ENCODE results near the gene ZPLD1. TPM values are rescaled to one million over a fixed set of nuclear protein-coding genes. Genes with fewer than 3 reads are reported as not detected.

Gene ZPLD1
- total RNA-seq = under 1 TPM in 1 of 2 donors, not detected in 1; 0.28 TPM

DNA sequence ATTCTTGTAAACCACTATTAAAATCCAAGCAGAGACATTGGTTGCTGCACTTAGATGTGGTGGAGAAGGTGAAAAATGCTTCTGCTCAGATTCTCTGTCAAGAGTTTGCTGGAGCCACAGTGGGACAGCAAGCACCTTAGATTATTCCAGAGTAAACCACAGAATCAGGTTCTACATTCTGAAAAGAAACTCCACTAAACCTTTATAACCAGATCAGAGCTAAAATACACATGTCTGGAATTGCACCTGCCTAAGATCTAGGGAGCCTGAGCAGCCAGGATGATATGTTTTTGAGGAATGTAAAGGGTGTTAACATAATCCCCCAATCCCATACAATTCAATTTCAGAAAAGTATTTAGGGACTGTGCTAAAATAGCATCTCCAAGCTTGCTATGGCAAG, at the start of gene ZPLD1:
Gene ZPLD1 (plus strand): TSS at position 301 of the 400 bp plus-strand sequence. CDS start 3,473 bp downstream, outside the sequence.
- H3K9me3 ChIP-seq = no peaks in the 10 kb centered on the region
- intact Hi-C loops (cut with DNase I) = no loop called here
- H3K4me3 ChIP-seq = no peak within 1 kb of the TSS
- H3K27ac ChIP-seq = no peak within 1 kb of the TSS
- TF ChIP-seq POLR2AphosphoS5 (IDR thresholded peaks at IDR 0.05) = no peak
- TF ChIP-seq, protein P1, sequence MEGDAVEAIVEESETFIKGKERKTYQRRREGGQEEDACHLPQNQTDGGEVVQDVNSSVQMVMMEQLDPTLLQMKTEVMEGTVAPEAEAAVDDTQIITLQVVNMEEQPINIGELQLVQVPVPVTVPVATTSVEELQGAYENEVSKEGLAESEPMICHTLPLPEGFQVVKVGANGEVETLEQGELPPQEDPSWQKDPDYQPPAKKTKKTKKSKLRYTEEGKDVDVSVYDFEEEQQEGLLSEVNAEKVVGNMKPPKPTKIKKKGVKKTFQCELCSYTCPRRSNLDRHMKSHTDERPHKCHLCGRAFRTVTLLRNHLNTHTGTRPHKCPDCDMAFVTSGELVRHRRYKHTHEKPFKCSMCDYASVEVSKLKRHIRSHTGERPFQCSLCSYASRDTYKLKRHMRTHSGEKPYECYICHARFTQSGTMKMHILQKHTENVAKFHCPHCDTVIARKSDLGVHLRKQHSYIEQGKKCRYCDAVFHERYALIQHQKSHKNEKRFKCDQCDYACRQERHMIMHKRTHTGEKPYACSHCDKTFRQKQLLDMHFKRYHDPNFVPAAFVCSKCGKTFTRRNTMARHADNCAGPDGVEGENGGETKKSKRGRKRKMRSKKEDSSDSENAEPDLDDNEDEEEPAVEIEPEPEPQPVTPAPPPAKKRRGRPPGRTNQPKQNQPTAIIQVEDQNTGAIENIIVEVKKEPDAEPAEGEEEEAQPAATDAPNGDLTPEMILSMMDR (IDR thresholded peaks at IDR 0.05) = no peak
- TF ChIP-seq POLR2A (IDR thresholded peaks at IDR 0.05) = no peak
- no peaks in the 10 kb centered on the region for H3K4me1 ChIP-seq (replicated peaks)
- H3K36me3 ChIP-seq = no peaks in the 10 kb centered on the region
- DNase-seq (ENCODE audit: low spot score) = no peak
- H3K27me3 ChIP-seq (replicated peaks; ENCODE audit: insufficient read depth) = no peaks in the 10 kb centered on the region

DNA sequence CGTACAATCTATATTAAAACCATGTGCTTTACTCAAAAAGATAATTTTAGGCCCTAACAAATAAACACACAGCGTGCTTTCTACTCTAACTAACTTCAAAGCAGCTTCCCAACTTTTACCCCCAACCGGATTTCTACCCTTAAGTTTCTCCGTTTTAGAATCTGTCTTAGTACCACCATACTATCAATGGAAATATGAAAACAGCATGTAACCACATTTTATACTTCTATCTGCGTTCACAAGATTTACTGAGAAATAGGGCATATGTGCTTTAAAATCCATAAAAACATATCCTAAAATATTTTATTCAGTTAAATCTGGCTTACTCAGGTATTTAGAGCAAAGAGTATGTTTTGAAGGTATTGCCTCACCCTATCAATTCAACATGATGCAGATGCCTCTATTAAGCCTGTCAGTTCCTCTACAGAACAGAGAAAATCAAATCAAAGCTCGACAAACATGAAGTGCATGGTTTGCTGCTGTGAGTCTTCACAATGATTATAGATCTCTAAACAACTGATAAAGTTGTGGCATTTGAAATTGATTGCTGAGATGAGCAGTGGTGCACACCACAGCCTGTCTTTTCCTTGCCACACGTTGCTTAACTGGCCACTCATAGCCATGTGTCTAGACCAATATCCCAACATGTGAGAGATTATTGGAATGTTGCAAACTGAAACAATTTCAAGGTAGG, 44.5 kb upstream of the ZPLD1 start:
- Histone ChIP-seq H3K4me3 (no peak overlapping the region), H3K9me3 (no peaks in the 10 kb centered on the region), H3K27me3 (replicated peaks; ENCODE audit: insufficient read depth) (no peaks in the 10 kb centered on the region), H3K4me1 (replicated peaks) (no peaks in the 10 kb centered on the region), H3K27ac (no peak overlapping the region), H3K36me3 (no peaks in the 10 kb centered on the region)
- TF ChIP-seq, protein P1 (IDR thresholded peaks at IDR 0.05) = no peak
- TF ChIP-seq POLR2AphosphoS5 (IDR thresholded peaks at IDR 0.05) (no peak), POLR2A (IDR thresholded peaks at IDR 0.05) (no peak)
- DNase-seq (ENCODE audit: low spot score) = no peak
- intact Hi-C loops (cut with DNase I) = no loop called here
- WGBS = 85% methylated on average over 7 of the region's 7 CpGs

DNA sequence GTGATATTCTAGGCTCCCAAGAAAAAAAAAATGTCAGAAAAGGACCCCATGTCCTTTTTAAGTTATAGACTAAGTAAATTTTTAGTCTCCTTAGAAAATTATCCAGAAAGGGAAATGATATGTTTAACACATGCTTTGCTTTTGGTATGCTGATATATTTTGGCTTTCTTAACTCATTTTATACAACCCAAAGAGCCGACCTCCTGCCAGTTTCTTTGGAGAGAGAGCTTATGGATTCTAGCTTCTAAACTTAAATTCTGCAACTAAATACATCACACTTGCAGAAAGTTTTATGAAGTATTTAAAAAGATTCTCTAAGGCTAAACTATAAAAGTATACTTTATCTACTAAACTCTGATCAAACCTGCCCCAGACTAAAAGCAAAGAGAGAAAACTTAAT, 43.9 kb upstream of the ZPLD1 start:
- TF ChIP-seq POLR2AphosphoS5 (IDR thresholded peaks at IDR 0.05) (no peak), POLR2A (IDR thresholded peaks at IDR 0.05) (no peak)
- TF ChIP-seq, protein P1 (IDR thresholded peaks at IDR 0.05) = no peak
- no peaks in the 10 kb centered on the region for H3K4me1 ChIP-seq (replicated peaks)
- no peak for DNase-seq (ENCODE audit: low spot score)
- H3K4me3 ChIP-seq = no peak overlapping the region
- no peaks in the 10 kb centered on the region for H3K27me3 ChIP-seq (replicated peaks; ENCODE audit: insufficient read depth)
- no peak overlapping the region for H3K27ac ChIP-seq
- intact Hi-C loops (cut with DNase I) = no loop called here
- H3K36me3 ChIP-seq = no peaks in the 10 kb centered on the region
- 64% methylated on average over 1 of the region's 1 CpG for WGBS
- H3K9me3 ChIP-seq = no peaks in the 10 kb centered on the region

DNA sequence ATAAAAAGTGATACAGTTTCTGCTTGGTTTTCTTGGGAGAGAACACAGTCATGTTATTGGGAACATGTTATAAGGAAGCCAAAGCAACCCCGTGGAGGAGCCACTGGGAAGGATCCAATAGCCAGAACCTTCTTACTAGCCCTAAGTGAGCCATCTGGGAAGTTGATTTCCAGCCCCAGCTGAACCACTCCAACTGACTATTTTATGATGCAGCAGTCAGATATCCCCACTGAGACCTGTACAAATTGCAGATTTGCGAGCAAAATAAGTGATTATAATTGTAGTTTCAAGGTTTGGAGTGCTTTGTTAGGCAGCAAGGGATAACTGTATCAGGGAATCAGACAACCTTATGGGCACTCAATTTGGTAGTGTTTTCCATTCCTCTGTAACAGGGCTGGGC, 43.3 kb upstream of the ZPLD1 start:
- no peaks in the 10 kb centered on the region for H3K4me1 ChIP-seq (replicated peaks)
- no peak for DNase-seq (ENCODE audit: low spot score)
- H3K9me3 ChIP-seq = no peaks in the 10 kb centered on the region
- intact Hi-C loops (cut with DNase I) = no loop called here
- H3K27me3 ChIP-seq (replicated peaks; ENCODE audit: insufficient read depth) = no peaks in the 10 kb centered on the region
- TF ChIP-seq, protein P1 (IDR thresholded peaks at IDR 0.05) = no peak
- TF ChIP-seq POLR2AphosphoS5 (IDR thresholded peaks at IDR 0.05) (no peak), POLR2A (IDR thresholded peaks at IDR 0.05) (no peak)
- H3K4me3 ChIP-seq = no peak overlapping the region
- H3K36me3 ChIP-seq = no peaks in the 10 kb centered on the region
- H3K27ac ChIP-seq = no peak overlapping the region
- WGBS = 73% methylated on average over 2 of the region's 2 CpGs

DNA sequence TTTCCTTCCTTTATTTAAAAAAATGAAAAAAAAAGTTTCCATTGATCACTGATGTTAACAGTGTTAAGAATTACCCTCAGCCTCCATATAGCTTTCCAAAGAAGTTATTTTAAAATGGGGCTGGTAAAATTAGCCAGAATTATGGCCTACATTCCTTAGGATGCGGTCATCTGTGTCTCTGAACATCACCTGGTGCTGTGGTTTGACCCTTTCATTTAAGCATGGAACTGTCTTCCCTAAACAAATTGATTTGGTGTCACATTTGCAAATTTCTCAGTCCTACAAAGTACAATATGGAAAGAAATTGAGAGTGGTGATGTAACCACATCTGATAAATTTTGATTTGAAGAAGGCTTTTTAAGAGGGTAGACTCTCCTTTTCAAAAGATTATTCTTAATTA, 40.3 kb upstream of the ZPLD1 start:
- TF ChIP-seq POLR2AphosphoS5 (IDR thresholded peaks at IDR 0.05) (no peak), POLR2A (IDR thresholded peaks at IDR 0.05) (no peak)
- TF ChIP-seq, protein P1 (IDR thresholded peaks at IDR 0.05) = no peak
- Histone ChIP-seq H3K27ac (no peak overlapping the region), H3K4me3 (no peak overlapping the region), H3K27me3 (replicated peaks; ENCODE audit: insufficient read depth) (no peaks in the 10 kb centered on the region), H3K36me3 (no peaks in the 10 kb centered on the region), H3K9me3 (no peaks in the 10 kb centered on the region), H3K4me1 (replicated peaks) (no peaks in the 10 kb centered on the region)
- WGBS = 76% methylated on average over 1 of the region's 1 CpG
- intact Hi-C loops (cut with DNase I) = no loop called here
- no peak for DNase-seq (ENCODE audit: low spot score)

Data from prostate gland (tissue), 2 donors.